ENCODE measurements around the gene SDK2. TPM values are rescaled to one million over a fixed set of nuclear protein-coding genes. Genes with fewer than 3 reads are reported as not detected.

The SDK2 gene
- total and polyA plus RNA-seq, 2 of the 8 experiments (the other 6 are each of a cell fraction or from before 2014, with no cell fraction given), result 3.9 to 4.1 TPM

- H3K18ac ChIP-seq (ENCODE audit: extremely low read depth, low read length), result no peak overlapping the region
- H3K23ac ChIP-seq (ENCODE audit: insufficient read length), result no peak overlapping the region
- no peak overlapping the region for H2AK5ac ChIP-seq (ENCODE audit: low read depth, low read length)
- no peak overlapping the region for H2AFZ ChIP-seq (ENCODE audit: low read length)
- H3K9me3 ChIP-seq (ENCODE audit: insufficient read depth in 2 of 2, low read depth in 1 of 2, low read length in 1 of 2), result no peaks in the 10 kb centered on the region
- no peak overlapping the region for H2BK5ac ChIP-seq (ENCODE audit: low read depth, low read length)
- H3K79me1 ChIP-seq (ENCODE audit: low read depth, low read length), result no peaks in the 10 kb centered on the region; the same call in 1 of the 2 replicates
- no peak overlapping the region for H3K4me2 ChIP-seq (ENCODE audit: insufficient read depth in 1 of 2, low read depth in 2 of 2, low read length in 2 of 2)
- H3K14ac ChIP-seq (ENCODE audit: insufficient read length), result no peak overlapping the region
- no peak overlapping the region for H3K4me3 ChIP-seq (ENCODE audit: extremely low read depth in 1 of 4, insufficient read depth in 2 of 4, low read depth in 3 of 4, low read length in 4 of 4)
- no peaks in the 10 kb centered on the region; the same call in 1 of the 2 replicates for H3K23me2 ChIP-seq (ENCODE audit: low read depth, low read length)
- H3K9ac ChIP-seq (replicated peaks in 1 of 4; ENCODE audit: extremely low read depth in 1 of 4, low read depth in 3 of 4, low read length in 3 of 4), result no peak overlapping the region
- H4K20me1 ChIP-seq (replicated peaks in 1 of 2; ENCODE audit: control insufficient read depth in 1 of 2, insufficient read depth in 2 of 2, low read length in 2 of 2), result peaks cover 0 to 1% of the 10 kb centered on the region in 2 experiments
- no peak overlapping the region for H4K91ac ChIP-seq (replicated peaks; ENCODE audit: insufficient read length, low read length)
- no peak overlapping the region for H3K27ac ChIP-seq (ENCODE audit: low read depth, low read length)
- FAIRE-seq (no peak), DNase-seq (ENCODE audit: low read depth in 1 of 2, low spot score in 2 of 2) (no peak)
- no peak overlapping the region for H2BK15ac ChIP-seq (ENCODE audit: low read length)
- TF ChIP-seq KDM4A (IDR thresholded peaks at IDR 0.05; ENCODE audit: low read depth, low read length, severe bottlenecking), result no peak
- TF ChIP-seq TBP (IDR thresholded peaks at IDR 0.05; ENCODE audit: low read depth, low read length), result no peak
- TF ChIP-seq MAX (IDR thresholded peaks at IDR 0.05), result no peak
- no peak for TF ChIP-seq PHF8 (conservative IDR thresholded peaks at IDR 0.05; ENCODE audit: low read depth, low read length)
- TF ChIP-seq CBX5 (IDR thresholded peaks at IDR 0.05; ENCODE audit: low read depth, low read length), result no peak
- TF ChIP-seq TAF1 (IDR thresholded peaks at IDR 0.05; ENCODE audit: low read depth, low read length), result no peak
- no peak for TF ChIP-seq RXRA (IDR thresholded peaks at IDR 0.05; ENCODE audit: insufficient read depth, low read depth, low read length)
- no peak for TF ChIP-seq SUZ12 (IDR thresholded peaks at IDR 0.05; ENCODE audit: low read length)
- no peak for TF ChIP-seq SP1 (IDR thresholded peaks at IDR 0.05; ENCODE audit: low read depth, low read length)
- no peak overlapping the region for H3K56ac ChIP-seq (replicated peaks; ENCODE audit: insufficient read length, low read depth, low read length)
- ChIA-PET CTCF (ENCODE audit: partially characterized antibody) (interaction anchor here (0.5 to 1.5 kb wide), 4 partner anchors 9 to 445 kb away, joined by 3 to 4 read pairs (median 4); no protein-coding TSS in a partner anchor), POLR2A (ENCODE audit: partially characterized antibody) (interaction anchor here (0.6 to 1.0 kb wide), 2 partner anchors 33 to 41 kb away, joined by 3 read pairs; no protein-coding TSS in a partner anchor)
- H3K79me2 ChIP-seq (ENCODE audit: control insufficient read depth in 1 of 2, insufficient read depth in 2 of 2, low read length in 2 of 2), result no peaks in the 10 kb centered on the region
- H3K4ac ChIP-seq (replicated peaks; ENCODE audit: insufficient read length, low read depth, low read length), result no peak overlapping the region
- no peak overlapping the region for H4K5ac ChIP-seq (ENCODE audit: insufficient read length, low read depth, low read length)
- no peak overlapping the region for H2BK120ac ChIP-seq (replicated peaks; ENCODE audit: low read depth, low read length)
- H3K36me3 ChIP-seq (ENCODE audit: control insufficient read depth in 2 of 4, insufficient read depth in 4 of 4, low read length in 3 of 4), result peaks cover 0 to 3% (median 1%) of the 10 kb centered on the region in 4 experiments; a peak in 2 of 8 replicates
- no peak overlapping the region for H2BK12ac ChIP-seq (ENCODE audit: low read depth, low read length)
- peaks cover 0 to 2% (median 0%) of the 10 kb centered on the region in 4 experiments; a peak in 1 of 7 replicates for H3K4me1 ChIP-seq (replicated peaks in 1 of 4; ENCODE audit: control insufficient read depth in 3 of 4, insufficient read depth in 4 of 4, low read length in 3 of 4)
- no peak overlapping the region for H4K8ac ChIP-seq (ENCODE audit: extremely low read depth, insufficient read depth, low read length)
- WGBS, 2 experiments (ENCODE audit: extremely low coverage in 1 of 2, insufficient coverage in 1 of 2, insufficient read length in 1 of 2, insufficient replicate concordance in 2 of 2, low coverage in 1 of 2, low lambda C conversion rate in 2 of 2, missing lambda C conversion rate in 1 of 2), result 84% methylated on average over 20 of the region's 21 CpGs; no CpG with 5 or more reads in 1 of the 2 experiments
- no peaks in the 10 kb centered on the region for H3K27me3 ChIP-seq (replicated peaks in 1 of 4; ENCODE audit: control insufficient read depth in 3 of 4, extremely low read depth in 1 of 4, insufficient read depth in 3 of 4, low read length in 3 of 4)
- H2BK20ac ChIP-seq (ENCODE audit: low read length), result no peak overlapping the region
Measured at GRCh38 chr17:73396431-73397277, 247.6 kb downstream of the SDK2 start.
